ENCODE data around the gene PHAF1. TPM values are rescaled to one million over a fixed set of nuclear protein-coding genes. Genes with fewer than 3 reads are reported as not detected.

The PHAF1 gene
- total and polyA plus RNA-seq, 2 of the 13 experiments (the other 11 are each of a cell fraction or from before 2014, with no cell fraction given), result 48.3 to 174 TPM

DNA sequence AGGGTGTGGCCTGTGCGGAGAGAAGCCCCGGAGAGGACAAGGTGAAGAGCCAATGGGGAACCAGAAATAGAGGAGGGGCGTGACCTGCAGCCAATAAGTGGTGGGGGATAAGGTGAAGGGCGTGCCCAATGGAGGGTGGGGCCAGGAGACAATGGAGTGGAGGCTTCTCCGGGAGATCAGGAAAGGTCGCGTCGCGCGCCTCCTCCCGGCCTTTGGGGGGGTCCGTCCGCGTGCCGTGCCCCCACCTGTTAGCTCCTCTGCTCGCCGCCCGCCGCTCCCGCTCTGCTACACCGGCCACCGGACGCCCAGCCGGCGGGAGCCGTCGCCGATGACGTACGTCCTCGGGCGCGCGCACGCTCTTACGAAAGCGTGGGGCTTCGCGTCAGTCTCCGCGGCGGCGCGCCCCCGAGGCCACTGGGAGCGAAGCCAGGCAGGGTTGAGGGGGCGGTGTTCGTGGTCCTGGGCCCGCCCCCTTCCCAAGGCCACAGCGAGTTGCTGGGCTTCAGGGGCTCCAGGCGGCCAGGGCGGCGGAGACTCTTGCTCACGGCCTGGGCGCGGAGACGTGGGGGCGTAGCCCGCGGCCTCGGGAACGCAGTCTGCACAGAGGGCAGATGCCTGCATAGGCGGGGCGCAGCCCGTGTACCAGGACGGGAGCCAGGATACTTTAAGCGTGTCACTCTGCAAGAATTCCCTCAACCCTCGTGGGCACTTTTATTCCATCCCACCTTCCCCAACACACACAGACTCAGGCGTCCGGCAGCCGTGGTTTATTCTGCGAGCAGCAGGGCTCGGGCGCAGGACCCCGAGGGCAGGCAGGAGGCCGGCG lies 74.1 kb downstream of the PHAF1 start, which contains the start of gene MATCAP1 (continued):
- TF ChIP-seq ZNF800 (CRISPR knock-in tag; IDR thresholded peaks at IDR 0.05) (peak; percentile 92), FOSL2 (CRISPR knock-in tag; IDR thresholded peaks at IDR 0.05) (peak; percentile 68; the same call in 1 of the 2 replicates), TAF1 (CRISPR knock-in tag; IDR thresholded peaks at IDR 0.05) (peak; percentile 86), ZNF10 (CRISPR knock-in tag; IDR thresholded peaks at IDR 0.05; ENCODE audit: borderline replicate concordance, low read depth) (no peak), MEF2D (CRISPR knock-in tag; IDR thresholded peaks at IDR 0.05) (no peak), SNAPC2 (CRISPR knock-in tag; IDR thresholded peaks at IDR 0.05) (peak; percentile 87), PLRG1 (conservative IDR thresholded peaks at IDR 0.05) (no peak), ZNF619 (CRISPR knock-in tag; IDR thresholded peaks at IDR 0.05) (0 out of 2 replicates have a peak, but pooled peaks have one; percentile 72), RFX1 (IDR thresholded peaks at IDR 0.05) (no peak), GRHL1 (CRISPR knock-in tag; conservative IDR thresholded peaks at IDR 0.05) (no peak), MIER3 (CRISPR knock-in tag; IDR thresholded peaks at IDR 0.05; ENCODE audit: borderline replicate concordance) (peak; percentile 83), U2AF1 (optimal IDR thresholded peaks at IDR 0.05; ENCODE audit: low read depth, low read length) (peak; percentile 76), GTF3A (CRISPR knock-in tag; conservative IDR thresholded peaks at IDR 0.05) (peak; percentile 37; the same call in 1 of the 2 replicates), RCOR2 (CRISPR knock-in tag; IDR thresholded peaks at IDR 0.05) (no peak), ZNF224 (CRISPR knock-in tag; IDR thresholded peaks at IDR 0.05) (peak; percentile 25; the same call in 1 of the 2 replicates), STAT5B (CRISPR knock-in tag; IDR thresholded peaks at IDR 0.05) (no peak), KLF11 (CRISPR knock-in tag; IDR thresholded peaks at IDR 0.05) (0 out of 2 replicates have a peak, but pooled peaks have one; percentile 62), RARG (CRISPR knock-in tag; IDR thresholded peaks at IDR 0.05; ENCODE audit: low read depth) (no peak), ZNF569 (CRISPR knock-in tag; IDR thresholded peaks at IDR 0.05; ENCODE audit: borderline replicate concordance) (no peak; the same call in 1 of the 2 replicates)
- TF ChIP-seq, protein P1, sequence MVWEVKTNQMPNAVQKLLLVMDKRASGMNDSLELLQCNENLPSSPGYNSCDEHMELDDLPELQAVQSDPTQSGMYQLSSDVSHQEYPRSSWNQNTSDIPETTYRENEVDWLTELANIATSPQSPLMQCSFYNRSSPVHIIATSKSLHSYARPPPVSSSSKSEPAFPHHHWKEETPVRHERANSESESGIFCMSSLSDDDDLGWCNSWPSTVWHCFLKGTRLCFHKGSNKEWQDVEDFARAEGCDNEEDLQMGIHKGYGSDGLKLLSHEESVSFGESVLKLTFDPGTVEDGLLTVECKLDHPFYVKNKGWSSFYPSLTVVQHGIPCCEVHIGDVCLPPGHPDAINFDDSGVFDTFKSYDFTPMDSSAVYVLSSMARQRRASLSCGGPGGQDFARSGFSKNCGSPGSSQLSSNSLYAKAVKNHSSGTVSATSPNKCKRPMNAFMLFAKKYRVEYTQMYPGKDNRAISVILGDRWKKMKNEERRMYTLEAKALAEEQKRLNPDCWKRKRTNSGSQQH (CRISPR knock-in tag; IDR thresholded peaks at IDR 0.05; ENCODE audit: low read depth), result peak; percentile 96; the same call in 1 of the 2 replicates
- TF ChIP-seq, protein P2, sequence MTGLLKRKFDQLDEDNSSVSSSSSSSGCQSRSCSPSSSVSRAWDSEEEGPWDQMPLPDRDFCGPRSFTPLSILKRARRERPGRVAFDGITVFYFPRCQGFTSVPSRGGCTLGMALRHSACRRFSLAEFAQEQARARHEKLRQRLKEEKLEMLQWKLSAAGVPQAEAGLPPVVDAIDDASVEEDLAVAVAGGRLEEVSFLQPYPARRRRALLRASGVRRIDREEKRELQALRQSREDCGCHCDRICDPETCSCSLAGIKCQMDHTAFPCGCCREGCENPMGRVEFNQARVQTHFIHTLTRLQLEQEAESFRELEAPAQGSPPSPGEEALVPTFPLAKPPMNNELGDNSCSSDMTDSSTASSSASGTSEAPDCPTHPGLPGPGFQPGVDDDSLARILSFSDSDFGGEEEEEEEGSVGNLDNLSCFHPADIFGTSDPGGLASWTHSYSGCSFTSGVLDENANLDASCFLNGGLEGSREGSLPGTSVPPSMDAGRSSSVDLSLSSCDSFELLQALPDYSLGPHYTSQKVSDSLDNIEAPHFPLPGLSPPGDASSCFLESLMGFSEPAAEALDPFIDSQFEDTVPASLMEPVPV (CRISPR knock-in tag; IDR thresholded peaks at IDR 0.05), result peak; percentile 97
- TF ChIP-seq, protein P3, sequence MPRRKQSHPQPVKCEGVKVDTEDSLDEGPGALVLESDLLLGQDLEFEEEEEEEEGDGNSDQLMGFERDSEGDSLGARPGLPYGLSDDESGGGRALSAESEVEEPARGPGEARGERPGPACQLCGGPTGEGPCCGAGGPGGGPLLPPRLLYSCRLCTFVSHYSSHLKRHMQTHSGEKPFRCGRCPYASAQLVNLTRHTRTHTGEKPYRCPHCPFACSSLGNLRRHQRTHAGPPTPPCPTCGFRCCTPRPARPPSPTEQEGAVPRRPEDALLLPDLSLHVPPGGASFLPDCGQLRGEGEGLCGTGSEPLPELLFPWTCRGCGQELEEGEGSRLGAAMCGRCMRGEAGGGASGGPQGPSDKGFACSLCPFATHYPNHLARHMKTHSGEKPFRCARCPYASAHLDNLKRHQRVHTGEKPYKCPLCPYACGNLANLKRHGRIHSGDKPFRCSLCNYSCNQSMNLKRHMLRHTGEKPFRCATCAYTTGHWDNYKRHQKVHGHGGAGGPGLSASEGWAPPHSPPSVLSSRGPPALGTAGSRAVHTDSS (CRISPR knock-in tag; conservative IDR thresholded peaks at IDR 0.05), result no peak

All from HepG2 (cell line).